GM23338 (cell line): Measurements from ENCODE around the gene PTPRS. TPM values are rescaled to one million over a fixed set of nuclear protein-coding genes. Genes with fewer than 3 reads are reported as not detected.

ENCODE experiments used
- ATAC-seq: fragments of 200-7000 bp; cut with Tn5 transposase; 3 replicates; pipeline ENCODE4 v1.9.1; 2020
- DNase-seq: peaks from one replicate; pipeline ENCODE4 v3.0.0-alpha.2; 2015; ENCODE audit warnings: low spot score
- H2AFZ ChIP-seq: fragments of 200-600 bp; sonication (generic); 2 replicates; pipeline ENCODE4 v1.8.0; 2016; ENCODE audit warnings: antibody characterized with exemption, mild to moderate bottlenecking, moderate library complexity
- H3F3A ChIP-seq: fragments of 200-600 bp; sonication (generic); replicated peaks from 2 replicates; pipeline ENCODE4 v1.8.0; 2017; ENCODE audit warnings: antibody characterized with exemption, mixed run types, low read depth
- H3K27ac ChIP-seq: fragments of 200-600 bp; sonication (generic); 2 replicates; pipeline ENCODE4 v1.6.1; 2016; ENCODE audit warnings: low read depth
- H3K27me3 ChIP-seq: fragments of 200-600 bp; sonication (generic); 2 replicates; pipeline ENCODE4 v1.8.0; 2016; ENCODE audit warnings: mild to moderate bottlenecking, mixed run types, moderate library complexity; ENCODE audit not compliant: insufficient read depth
- H3K36me3 ChIP-seq: fragments of 200-600 bp; sonication (generic); 2 replicates; pipeline ENCODE4 v1.8.0; 2016; ENCODE audit warnings: mild to moderate bottlenecking; ENCODE audit not compliant: insufficient read depth
- H3K4me1 ChIP-seq: fragments of 200-600 bp; sonication (generic); 2 replicates; pipeline ENCODE4 v1.8.0; 2016; ENCODE audit warnings: mild to moderate bottlenecking, moderate library complexity; ENCODE audit not compliant: insufficient read depth
- H3K4me2 ChIP-seq: fragments of 200-600 bp; sonication (generic); 2 replicates; pipeline ENCODE4 v1.7.1; 2017; ENCODE audit warnings: mixed run types
- H3K4me3 ChIP-seq: fragments of 200-600 bp; sonication (generic); 2 replicates; pipeline ENCODE4 v1.6.1; 2016; ENCODE audit warnings: mixed run types
- H3K79me2 ChIP-seq: fragments of 200-600 bp; sonication (generic); replicated peaks from 2 replicates; pipeline ENCODE4 v1.8.0; 2017; ENCODE audit warnings: mild to moderate bottlenecking; ENCODE audit not compliant: insufficient read depth
- H3K9me2 ChIP-seq: fragments of 200-600 bp; sonication (generic); 2 replicates; pipeline ENCODE4 v1.8.0; 2017; ENCODE audit not compliant: insufficient read depth
- H4K20me1 ChIP-seq: fragments of 200-600 bp; sonication (generic); replicated peaks from 2 replicates; pipeline ENCODE4 v1.8.0; 2017; ENCODE audit warnings: mild to moderate bottlenecking; ENCODE audit not compliant: insufficient read depth
- H3K27ac Mint-ChIP-seq: 2 replicates; pipeline ENCODE4 v1.8.0; 2020; ENCODE audit warnings: inconsistent platforms, mild to moderate bottlenecking, moderate library complexity, mixed read lengths
- H3K27me3 Mint-ChIP-seq: 3 replicates; pipeline ENCODE4 v1.8.0; 2022; ENCODE audit warnings: low read depth, mild to moderate bottlenecking, moderate library complexity, mixed read lengths, inconsistent platforms; ENCODE audit not compliant: insufficient read depth, poor library complexity
- H3K36me3 Mint-ChIP-seq: 3 replicates; pipeline ENCODE4 v1.8.0; 2021; ENCODE audit warnings: low read depth, mild to moderate bottlenecking, inconsistent platforms, moderate library complexity, mixed read lengths
- H3K4me1 Mint-ChIP-seq: 3 replicates; pipeline ENCODE4 v1.8.0; 2020; ENCODE audit warnings: mild to moderate bottlenecking, inconsistent platforms, mixed read lengths
- H3K4me3 Mint-ChIP-seq: 3 replicates; pipeline ENCODE4 v1.8.0; 2021; ENCODE audit warnings: moderate library complexity, mild to moderate bottlenecking, inconsistent platforms, mixed read lengths
- H3K9me3 Mint-ChIP-seq: 3 replicates; pipeline ENCODE4 v1.8.0; 2020; ENCODE audit warnings: moderate library complexity, mild to moderate bottlenecking, inconsistent platforms, mixed read lengths
- CREB1 ChIP-seq: fragments of 250-450 bp; sonication (Bioruptor Pico); IDR thresholded peaks from 2 replicates; pipeline ENCODE4 v1.5.0; 2020; ENCODE audit warnings: low read depth, mild to moderate bottlenecking, moderate library complexity
- EZH2 ChIP-seq: fragments of 200-600 bp; sonication (generic); IDR thresholded peaks from one replicate; pipeline ENCODE4 v1.8.0; 2017; ENCODE audit warnings: antibody characterized with exemption, mild to moderate bottlenecking, low read depth; ENCODE audit not compliant: unreplicated experiment
- EZH2phosphoT487 ChIP-seq: fragments of 200-600 bp; sonication (generic); IDR thresholded peaks from one replicate; pipeline ENCODE4 v1.8.1; 2018; ENCODE audit warnings: antibody characterized with exemption; ENCODE audit not compliant: unreplicated experiment
- JUNB ChIP-seq: IDR thresholded peaks from one replicate; pipeline ENCODE4 v1.6.1; 2016; ENCODE audit warnings: antibody characterized with exemption; ENCODE audit not compliant: unreplicated experiment
- STAT1 ChIP-seq: IDR thresholded peaks from one replicate; pipeline ENCODE4 v1.6.1; 2016; ENCODE audit warnings: antibody characterized with exemption; ENCODE audit not compliant: unreplicated experiment
- ZNF114 ChIP-seq: fragments of 250-450 bp; sonication (Bioruptor Pico); IDR thresholded peaks from 2 replicates; pipeline ENCODE4 v1.5.0; 2020; ENCODE audit warnings: mild to moderate bottlenecking, moderate library complexity
- ZNF331 ChIP-seq: fragments of 250-450 bp; sonication (Bioruptor Pico); IDR thresholded peaks from 2 replicates; pipeline ENCODE4 v1.5.0; 2020; ENCODE audit warnings: low read depth, mild to moderate bottlenecking, moderate library complexity
- polyA plus RNA-seq: library from polyadenylated mRNA; unstranded; fragments of >200 nt; fragmentation: Nextera tagmentation; extraction: Ambion mirVana; gene quantifications from 2 replicates; pipeline ENCODE4 v1.2.1, GENCODE V29; 2016
- total RNA-seq: library from RNA; depleted of rRNA; stranded (reverse); fragments of >200 nt; shearing (Covaris generic); gene quantifications from 2 replicates; pipeline ENCODE4 v1.2.3, GENCODE V29; 2014
- TF ChIP-seq, protein P1 (sequence below): IDR thresholded peaks from one replicate; pipeline ENCODE4 v1.6.1; 2018; ENCODE audit warnings: antibody characterized with exemption; ENCODE audit not compliant: unreplicated experiment
- TF ChIP-seq, protein P2 (sequence below), 2 experiments: fragments of 200-600 bp in 1 of 2; sonication (generic) in 1 of 2; conservative IDR thresholded peaks; 2 replicates each; pipeline versions ENCODE4 v1.5.1 to v1.6.1; 2016 to 2017; ENCODE audit warnings: antibody characterized with exemption in 2 of 2, low read depth in 2 of 2, mild to moderate bottlenecking in 2 of 2, moderate library complexity in 1 of 2
- TF ChIP-seq, protein P3 (sequence below): IDR thresholded peaks from 2 replicates; pipeline ENCODE4 v1.6.1; 2016; ENCODE audit warnings: antibody characterized with exemption

Gene PTPRS
- total and polyA plus RNA-seq, 2 experiments from 2014 or later = 20.7 to 290 TPM

DNA sequence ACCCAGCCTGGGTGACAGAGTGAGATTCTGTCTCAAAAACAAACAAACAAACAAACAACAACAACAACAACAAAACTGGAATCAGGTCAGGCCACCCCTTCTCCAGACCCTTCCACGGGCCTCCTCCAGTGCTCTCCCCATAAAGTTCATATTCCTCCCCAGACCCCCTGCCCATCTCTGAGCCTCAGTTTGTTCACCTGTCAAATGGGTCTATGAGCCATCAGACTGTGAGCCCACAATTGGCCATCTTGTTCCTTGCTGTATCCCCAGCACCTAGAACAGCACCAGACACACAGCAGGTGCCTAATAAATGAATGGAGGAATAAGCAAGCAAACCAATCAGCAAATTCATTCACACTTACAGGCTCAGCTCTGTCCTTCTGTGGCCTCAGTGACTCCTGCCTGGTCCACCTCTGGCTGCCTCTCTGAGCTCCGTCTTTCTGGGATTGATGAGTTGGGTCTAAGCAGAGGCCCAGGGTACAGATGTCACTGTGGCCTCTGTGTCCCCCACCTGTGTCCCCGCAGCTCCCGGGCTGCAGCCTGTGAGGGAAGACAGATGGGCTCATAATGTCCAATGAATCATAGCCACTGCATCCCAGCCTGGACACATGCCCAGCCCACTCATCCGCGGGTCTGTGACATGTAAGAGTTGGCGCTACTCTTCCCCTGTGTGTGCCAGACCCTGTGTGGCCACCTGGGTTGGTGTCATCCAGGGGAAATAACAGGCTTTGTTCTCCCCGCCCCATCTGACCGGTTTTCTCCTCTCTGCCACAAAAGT lies 19.6 kb upstream of the PTPRS start:
- Mint-ChIP-seq H3K27me3 (peaks cover 12% of the 10 kb centered on the region), H3K4me3 (no peak overlapping the region), H3K4me1 (peaks cover 4% of the 10 kb centered on the region), H3K9me3 (no peaks in the 10 kb centered on the region; the same call in 2 of the 3 replicates), H3K36me3 (no peaks in the 10 kb centered on the region), H3K27ac (no peak overlapping the region)
- Histone ChIP-seq H2AFZ (no peak overlapping the region), H4K20me1 (no peaks in the 10 kb centered on the region), H3K9me2 (no peaks in the 10 kb centered on the region), H3K36me3 (no peaks in the 10 kb centered on the region), H3K4me3 (no peak overlapping the region), H3K4me2 (no peak overlapping the region), H3K27me3 (no peaks in the 10 kb centered on the region), H3K4me1 (no peaks in the 10 kb centered on the region), H3K79me2 (no peaks in the 10 kb centered on the region), H3F3A (no peaks in the 10 kb centered on the region), H3K27ac (no peak overlapping the region)
- DNase-seq (no peak), ATAC-seq (no peak)
- TF ChIP-seq, protein P1, sequence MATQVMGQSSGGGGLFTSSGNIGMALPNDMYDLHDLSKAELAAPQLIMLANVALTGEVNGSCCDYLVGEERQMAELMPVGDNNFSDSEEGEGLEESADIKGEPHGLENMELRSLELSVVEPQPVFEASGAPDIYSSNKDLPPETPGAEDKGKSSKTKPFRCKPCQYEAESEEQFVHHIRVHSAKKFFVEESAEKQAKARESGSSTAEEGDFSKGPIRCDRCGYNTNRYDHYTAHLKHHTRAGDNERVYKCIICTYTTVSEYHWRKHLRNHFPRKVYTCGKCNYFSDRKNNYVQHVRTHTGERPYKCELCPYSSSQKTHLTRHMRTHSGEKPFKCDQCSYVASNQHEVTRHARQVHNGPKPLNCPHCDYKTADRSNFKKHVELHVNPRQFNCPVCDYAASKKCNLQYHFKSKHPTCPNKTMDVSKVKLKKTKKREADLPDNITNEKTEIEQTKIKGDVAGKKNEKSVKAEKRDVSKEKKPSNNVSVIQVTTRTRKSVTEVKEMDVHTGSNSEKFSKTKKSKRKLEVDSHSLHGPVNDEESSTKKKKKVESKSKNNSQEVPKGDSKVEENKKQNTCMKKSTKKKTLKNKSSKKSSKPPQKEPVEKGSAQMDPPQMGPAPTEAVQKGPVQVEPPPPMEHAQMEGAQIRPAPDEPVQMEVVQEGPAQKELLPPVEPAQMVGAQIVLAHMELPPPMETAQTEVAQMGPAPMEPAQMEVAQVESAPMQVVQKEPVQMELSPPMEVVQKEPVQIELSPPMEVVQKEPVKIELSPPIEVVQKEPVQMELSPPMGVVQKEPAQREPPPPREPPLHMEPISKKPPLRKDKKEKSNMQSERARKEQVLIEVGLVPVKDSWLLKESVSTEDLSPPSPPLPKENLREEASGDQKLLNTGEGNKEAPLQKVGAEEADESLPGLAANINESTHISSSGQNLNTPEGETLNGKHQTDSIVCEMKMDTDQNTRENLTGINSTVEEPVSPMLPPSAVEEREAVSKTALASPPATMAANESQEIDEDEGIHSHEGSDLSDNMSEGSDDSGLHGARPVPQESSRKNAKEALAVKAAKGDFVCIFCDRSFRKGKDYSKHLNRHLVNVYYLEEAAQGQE = no peak
- TF ChIP-seq CREB1 (CRISPR knock-in tag) (no peak), EZH2 (no peak), STAT1 (no peak), ZNF114 (CRISPR knock-in tag) (no peak), JUNB (no peak), ZNF331 (CRISPR knock-in tag) (no peak), EZH2phosphoT487 (no peak)
- TF ChIP-seq, protein P2, sequence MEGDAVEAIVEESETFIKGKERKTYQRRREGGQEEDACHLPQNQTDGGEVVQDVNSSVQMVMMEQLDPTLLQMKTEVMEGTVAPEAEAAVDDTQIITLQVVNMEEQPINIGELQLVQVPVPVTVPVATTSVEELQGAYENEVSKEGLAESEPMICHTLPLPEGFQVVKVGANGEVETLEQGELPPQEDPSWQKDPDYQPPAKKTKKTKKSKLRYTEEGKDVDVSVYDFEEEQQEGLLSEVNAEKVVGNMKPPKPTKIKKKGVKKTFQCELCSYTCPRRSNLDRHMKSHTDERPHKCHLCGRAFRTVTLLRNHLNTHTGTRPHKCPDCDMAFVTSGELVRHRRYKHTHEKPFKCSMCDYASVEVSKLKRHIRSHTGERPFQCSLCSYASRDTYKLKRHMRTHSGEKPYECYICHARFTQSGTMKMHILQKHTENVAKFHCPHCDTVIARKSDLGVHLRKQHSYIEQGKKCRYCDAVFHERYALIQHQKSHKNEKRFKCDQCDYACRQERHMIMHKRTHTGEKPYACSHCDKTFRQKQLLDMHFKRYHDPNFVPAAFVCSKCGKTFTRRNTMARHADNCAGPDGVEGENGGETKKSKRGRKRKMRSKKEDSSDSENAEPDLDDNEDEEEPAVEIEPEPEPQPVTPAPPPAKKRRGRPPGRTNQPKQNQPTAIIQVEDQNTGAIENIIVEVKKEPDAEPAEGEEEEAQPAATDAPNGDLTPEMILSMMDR (conservative IDR thresholded peaks at IDR 0.05; ENCODE audit: low read depth in 2 of 2) = no peak
- TF ChIP-seq, protein P3, sequence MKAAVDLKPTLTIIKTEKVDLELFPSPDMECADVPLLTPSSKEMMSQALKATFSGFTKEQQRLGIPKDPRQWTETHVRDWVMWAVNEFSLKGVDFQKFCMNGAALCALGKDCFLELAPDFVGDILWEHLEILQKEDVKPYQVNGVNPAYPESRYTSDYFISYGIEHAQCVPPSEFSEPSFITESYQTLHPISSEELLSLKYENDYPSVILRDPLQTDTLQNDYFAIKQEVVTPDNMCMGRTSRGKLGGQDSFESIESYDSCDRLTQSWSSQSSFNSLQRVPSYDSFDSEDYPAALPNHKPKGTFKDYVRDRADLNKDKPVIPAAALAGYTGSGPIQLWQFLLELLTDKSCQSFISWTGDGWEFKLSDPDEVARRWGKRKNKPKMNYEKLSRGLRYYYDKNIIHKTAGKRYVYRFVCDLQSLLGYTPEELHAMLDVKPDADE = no peak
